ENCODE data around the gene TMEM33. TPM values are rescaled to one million over a fixed set of nuclear protein-coding genes. Genes with fewer than 3 reads are reported as not detected.

TMEM33 gene
- total RNA-seq, 1 experiment from 2014 or later = 82.4 TPM

GRCh38 chr4:41930139-41930831, 4.9 kb upstream of the TMEM33 start:
- Histone ChIP-seq H3K36me3 (ENCODE audit: control insufficient read depth in 1 of 2, insufficient read depth in 2 of 2, low read length in 2 of 2) (no peaks in the 10 kb centered on the region), H3K79me2 (ENCODE audit: insufficient read depth, low read length) (peaks cover 3% of the 10 kb centered on the region), H3K27me3 (ENCODE audit: insufficient read depth, low read length) (no peaks in the 10 kb centered on the region), H4K20me1 (ENCODE audit: insufficient read depth) (no peaks in the 10 kb centered on the region), H3K4me2 (ENCODE audit: low read length) (no peak overlapping the region), H3K4me3 (replicated peaks in 1 of 2; ENCODE audit: low read depth in 1 of 2, low read length in 2 of 2) (no peak overlapping the region), H3K9ac (ENCODE audit: low read length) (no peak overlapping the region), H2AFZ (ENCODE audit: low read depth, low read length, poor library complexity, severe bottlenecking) (no peak overlapping the region), H3K9me3 (ENCODE audit: control insufficient read depth in 1 of 2, insufficient read depth in 1 of 2, low read depth in 1 of 2, low read length in 2 of 2) (no peaks in the 10 kb centered on the region), H3K27ac (ENCODE audit: low read depth, low read length) (no peak overlapping the region), H3K4me1 (ENCODE audit: control insufficient read depth in 1 of 2, insufficient read depth in 2 of 2, low read length in 2 of 2) (peaks cover 0 to 11% of the 10 kb centered on the region in 2 experiments; a peak in 2 of 4 replicates), H3K9me2 (ENCODE audit: insufficient read depth) (no peaks in the 10 kb centered on the region)
- TF ChIP-seq REST (IDR thresholded peaks at IDR 0.05; ENCODE audit: low read depth) (no peak), POLR2AphosphoS5 (IDR thresholded peaks at IDR 0.05; ENCODE audit: low read depth, low read length) (no peak), SRF (IDR thresholded peaks at IDR 0.05; ENCODE audit: low read depth) (no peak), TCF7L2 (IDR thresholded peaks at IDR 0.05; ENCODE audit: borderline replicate concordance, extremely low read depth, insufficient read depth, insufficient read length) (no peak), SP1 (IDR thresholded peaks at IDR 0.05; ENCODE audit: low read depth) (no peak), MAX (IDR thresholded peaks at IDR 0.05) (no peak), EZH2phosphoT487 (IDR thresholded peaks at IDR 0.05; ENCODE audit: borderline replicate concordance) (no peak), FOSL1 (IDR thresholded peaks at IDR 0.05; ENCODE audit: low read depth) (no peak), POLR2A (IDR thresholded peaks at IDR 0.05; ENCODE audit: borderline replicate concordance, extremely low read depth, insufficient read depth, insufficient read length) (no peak), YY1 (IDR thresholded peaks at IDR 0.05; ENCODE audit: extremely low read depth, insufficient replicate concordance, low read depth, low read length) (no peak), CTCF (IDR thresholded peaks at IDR 0.05 in 2 of 3, conservative IDR thresholded peaks at IDR 0.05 in 1 of 3; ENCODE audit: borderline replicate concordance in 1 of 3, insufficient read depth in 1 of 3, low read depth in 2 of 3, low read length in 2 of 3) (no peak)
- CTCF ChIA-PET = no interaction called here
- BruUV-seq (replicated peaks) = no TSS peak
- POLR2A ChIA-PET = no interaction called here
- ATAC-seq (no peak), DNase-seq (ENCODE audit: low read depth, low spot score) (no peak)
- RAD21 ChIA-PET (ENCODE audit: low non-redundant PET in 1 of 2, low total read pairs in 2 of 2, uncharacterized antibody in 2 of 2, unreplicated experiment in 2 of 2) = no interaction called here
- intact Hi-C loops (cut with micrococcal nuclease) = no loop called here

Measured in HCT116 (cell line).